ENCODE results near the gene GPR25.

Gene GPR25

DNA sequence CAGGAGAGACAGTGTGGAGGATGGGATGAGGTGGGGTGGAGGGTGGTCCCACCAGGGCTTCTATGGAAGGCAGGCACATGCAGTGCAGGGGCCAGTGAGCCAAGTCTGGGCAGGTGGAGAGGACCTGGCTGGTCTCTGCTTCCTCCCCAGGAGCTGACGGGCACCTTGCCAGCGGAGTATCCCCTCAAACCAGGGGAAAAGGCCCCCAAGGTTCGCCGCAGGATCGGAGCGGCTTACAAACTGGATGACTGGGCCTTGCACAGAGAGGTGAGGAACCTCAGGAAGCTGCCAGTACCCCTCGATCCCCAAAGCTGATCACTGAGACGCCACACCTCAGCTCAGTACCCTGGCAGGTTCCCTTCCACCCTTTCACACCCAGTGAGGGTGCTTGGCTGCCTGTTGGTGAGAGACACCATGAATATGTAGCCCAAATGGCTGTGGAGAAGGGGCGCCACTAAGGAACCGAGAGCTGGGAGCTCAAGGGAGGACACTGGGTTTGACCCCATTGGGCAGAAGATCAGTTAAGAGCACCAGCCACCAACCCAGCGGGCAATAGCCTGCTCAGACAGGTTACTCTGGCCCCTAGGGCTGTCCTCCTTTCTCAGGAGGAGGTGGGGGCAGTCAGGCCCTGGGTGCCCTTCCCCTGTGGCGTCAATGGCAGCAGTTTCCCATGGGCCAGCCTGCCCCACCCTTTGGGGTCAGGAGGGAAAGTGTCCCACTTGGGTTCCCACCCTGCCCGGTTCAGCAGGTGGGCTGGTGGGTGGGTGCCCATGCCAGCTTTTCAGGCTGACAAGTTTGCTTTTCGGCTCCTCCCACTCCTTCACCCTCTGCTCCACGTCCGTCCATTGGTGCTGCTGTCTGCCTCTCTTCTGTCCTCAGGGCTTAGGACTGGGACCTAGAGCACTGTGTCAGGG is 27.4 kb downstream of the GPR25 start:
- TF ChIP-seq, protein P1, sequence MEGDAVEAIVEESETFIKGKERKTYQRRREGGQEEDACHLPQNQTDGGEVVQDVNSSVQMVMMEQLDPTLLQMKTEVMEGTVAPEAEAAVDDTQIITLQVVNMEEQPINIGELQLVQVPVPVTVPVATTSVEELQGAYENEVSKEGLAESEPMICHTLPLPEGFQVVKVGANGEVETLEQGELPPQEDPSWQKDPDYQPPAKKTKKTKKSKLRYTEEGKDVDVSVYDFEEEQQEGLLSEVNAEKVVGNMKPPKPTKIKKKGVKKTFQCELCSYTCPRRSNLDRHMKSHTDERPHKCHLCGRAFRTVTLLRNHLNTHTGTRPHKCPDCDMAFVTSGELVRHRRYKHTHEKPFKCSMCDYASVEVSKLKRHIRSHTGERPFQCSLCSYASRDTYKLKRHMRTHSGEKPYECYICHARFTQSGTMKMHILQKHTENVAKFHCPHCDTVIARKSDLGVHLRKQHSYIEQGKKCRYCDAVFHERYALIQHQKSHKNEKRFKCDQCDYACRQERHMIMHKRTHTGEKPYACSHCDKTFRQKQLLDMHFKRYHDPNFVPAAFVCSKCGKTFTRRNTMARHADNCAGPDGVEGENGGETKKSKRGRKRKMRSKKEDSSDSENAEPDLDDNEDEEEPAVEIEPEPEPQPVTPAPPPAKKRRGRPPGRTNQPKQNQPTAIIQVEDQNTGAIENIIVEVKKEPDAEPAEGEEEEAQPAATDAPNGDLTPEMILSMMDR (IDR thresholded peaks at IDR 0.05; ENCODE audit: low read depth, low read length): no peak
- no peak for DNase-seq (ENCODE audit: extremely low read depth, low read depth)

DNA sequence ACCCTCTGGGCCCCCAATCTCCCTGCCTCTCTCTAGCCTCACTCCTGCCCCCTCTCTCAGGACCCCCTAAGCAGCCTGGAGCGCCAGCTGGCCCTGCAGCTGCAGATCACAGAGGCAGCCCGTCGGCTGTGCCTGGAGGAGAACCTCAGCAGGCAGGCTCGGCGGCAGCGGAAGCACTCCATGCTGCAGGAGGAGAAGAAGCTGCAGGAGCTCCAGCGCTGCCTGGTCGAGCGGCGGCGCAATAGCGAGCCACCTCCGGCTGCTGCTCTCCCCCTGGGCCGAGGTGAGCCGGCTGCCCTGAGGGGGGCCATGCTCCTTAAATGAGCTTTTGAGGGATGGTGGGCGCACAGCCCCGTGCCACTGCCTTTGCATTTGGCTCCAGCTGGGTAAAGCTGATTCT is 28.1 kb downstream of the GPR25 start:
- TF ChIP-seq, protein P1 (IDR thresholded peaks at IDR 0.05; ENCODE audit: low read depth, low read length): no peak
- no peak for DNase-seq (ENCODE audit: extremely low read depth, low read depth)

DNA sequence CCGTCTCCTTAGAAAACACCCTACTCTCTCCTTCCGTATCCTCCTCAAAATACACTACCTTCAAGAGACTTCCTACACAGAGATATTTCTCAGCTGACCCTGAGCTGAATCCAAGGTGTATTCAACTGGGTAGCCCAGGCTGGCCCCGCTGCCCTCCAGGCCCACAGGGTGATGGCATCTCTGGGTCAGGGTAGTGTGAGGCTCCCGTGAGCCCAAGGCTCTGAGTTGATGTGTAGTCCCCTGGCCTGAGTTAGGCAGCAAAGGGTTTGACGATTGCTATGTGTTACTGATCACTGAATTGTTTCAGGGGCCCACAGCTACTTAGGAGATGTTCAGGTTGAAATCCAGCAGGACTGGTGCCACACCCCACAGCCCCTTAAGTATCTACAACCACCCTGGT is 28.6 kb downstream of the GPR25 start:
- TF ChIP-seq, protein P1 (IDR thresholded peaks at IDR 0.05; ENCODE audit: low read depth, low read length): no peak
- DNase-seq (ENCODE audit: extremely low read depth, low read depth): no peak

DNA sequence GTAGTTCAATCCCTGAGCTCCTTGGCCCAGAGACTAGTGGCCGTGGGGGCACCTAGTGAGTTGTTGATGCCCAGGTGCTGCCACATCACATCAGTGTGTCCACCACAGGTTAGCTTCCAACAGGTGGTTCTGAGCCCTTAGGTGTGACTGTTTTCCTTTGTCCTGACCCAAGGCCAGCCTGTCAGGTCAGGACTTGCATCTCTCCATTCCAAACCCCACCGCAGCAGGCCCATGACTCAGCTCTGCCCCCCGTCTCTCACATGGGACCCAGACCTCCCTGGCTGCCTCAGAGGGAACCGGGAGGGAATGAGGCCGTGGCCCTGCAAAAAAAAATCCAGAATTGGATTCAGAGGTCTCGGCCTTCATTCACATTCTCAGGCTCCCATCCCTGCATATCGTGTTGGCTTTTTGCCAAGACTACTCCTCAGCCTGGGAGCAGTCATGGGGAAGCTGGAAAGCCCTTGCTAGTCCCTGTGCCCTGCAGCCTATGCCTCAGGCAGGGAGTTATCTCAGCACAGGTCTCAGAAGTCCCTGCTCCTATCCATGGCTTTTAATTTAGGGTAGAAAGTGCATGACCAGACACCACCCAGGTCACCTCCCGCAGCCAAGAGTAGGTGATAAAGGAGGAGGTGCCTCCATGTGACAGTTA is 29.1 kb downstream of the GPR25 start:
- TF ChIP-seq, protein P1 (IDR thresholded peaks at IDR 0.05; ENCODE audit: low read depth, low read length): no peak

DNA sequence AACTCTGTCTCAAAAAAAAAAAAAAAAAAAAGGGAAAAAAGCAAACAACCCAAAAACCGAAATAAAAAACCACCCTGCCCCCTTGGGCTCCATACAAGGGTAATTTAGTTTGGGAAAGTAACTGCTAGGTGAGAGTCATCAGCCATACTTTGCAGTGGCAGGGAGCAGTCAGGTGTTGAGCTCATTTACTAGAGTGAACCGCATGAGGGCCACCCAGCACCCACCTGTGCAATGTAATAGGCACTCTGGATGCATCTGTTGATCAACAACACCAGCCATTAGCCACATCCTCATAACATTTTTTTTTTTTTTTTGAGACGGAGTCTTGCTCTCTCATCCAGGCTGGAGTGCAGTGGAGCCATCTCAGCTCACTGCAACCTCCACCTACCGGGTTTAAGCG is 31.0 kb downstream of the GPR25 start:
- TF ChIP-seq, protein P1 (IDR thresholded peaks at IDR 0.05; ENCODE audit: low read depth, low read length): no peak
- no peak for DNase-seq (ENCODE audit: extremely low read depth, low read depth)

More for the DNA sequence above, 29.1 kb downstream of the GPR25 start:
- no peak for DNase-seq (ENCODE audit: extremely low read depth, low read depth)

DNA sequence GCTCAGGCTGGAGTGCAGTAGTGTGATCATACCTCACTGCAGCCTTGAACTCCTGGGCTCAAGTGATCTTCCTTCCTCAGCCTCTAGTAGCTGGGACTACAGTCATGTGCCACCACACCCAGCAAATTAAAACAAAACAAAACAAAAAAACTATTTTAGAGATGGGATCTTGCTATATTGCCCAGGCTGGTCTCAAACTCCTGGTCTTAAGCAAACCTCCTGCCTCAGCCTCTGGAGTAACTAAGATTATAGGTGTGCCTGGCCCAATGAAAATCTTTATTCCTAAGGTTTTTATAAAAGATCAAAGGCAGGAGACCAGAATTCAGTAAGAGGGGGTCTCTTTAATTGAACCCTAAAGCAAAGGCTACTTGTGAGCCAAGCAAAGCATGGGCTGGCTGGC is 32.0 kb downstream of the GPR25 start:
- TF ChIP-seq, protein P1 (IDR thresholded peaks at IDR 0.05; ENCODE audit: low read depth, low read length): no peak

DNA sequence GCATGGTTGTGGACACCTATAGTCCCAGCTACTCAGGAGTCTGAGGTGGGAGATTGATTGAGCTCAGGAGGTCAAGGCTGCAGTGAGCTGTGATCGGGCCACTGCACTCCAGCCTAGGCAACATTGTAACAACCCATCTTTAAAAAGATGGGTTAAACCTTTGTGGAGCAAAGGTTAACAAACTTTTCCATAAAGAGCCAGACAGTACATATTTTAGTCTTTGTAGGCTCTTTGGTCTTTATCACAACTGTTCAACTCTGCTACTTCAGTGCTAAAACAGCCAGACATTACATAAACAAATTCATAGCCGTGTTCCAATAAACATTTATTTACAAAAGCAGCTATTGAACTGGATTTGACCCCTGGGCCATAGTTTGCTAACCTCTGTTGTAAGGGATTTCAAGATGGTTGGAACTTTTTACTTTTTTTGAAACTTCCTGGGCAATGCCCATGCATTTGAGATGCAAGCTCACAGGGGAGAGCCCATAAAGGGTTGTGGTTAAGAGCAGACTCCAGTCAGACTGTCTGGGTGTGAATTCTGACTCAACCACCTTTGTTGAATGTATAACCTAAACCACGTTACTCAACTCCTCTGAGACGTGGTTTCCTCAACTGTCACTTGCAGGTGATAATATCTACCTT is 32.8 kb downstream of the GPR25 start:
- TF ChIP-seq, protein P1 (IDR thresholded peaks at IDR 0.05; ENCODE audit: low read depth, low read length): no peak
- DNase-seq (ENCODE audit: extremely low read depth, low read depth): no peak

More for the DNA sequence above, 32.0 kb downstream of the GPR25 start:
- DNase-seq (ENCODE audit: extremely low read depth, low read depth): no peak
